Ishikawa (cell line): Measurements from ENCODE around the gene MRPS33.

Experiments used
- CEBPB ChIP-seq: IDR thresholded peaks from 2 replicates; pipeline ENCODE4 v1.6.1; 2012
- CREB1 ChIP-seq: IDR thresholded peaks from 2 replicates; pipeline ENCODE4 v1.6.1; 2012; ENCODE audit warnings: low read depth
- EGR1 ChIP-seq: IDR thresholded peaks from 2 replicates; pipeline ENCODE4 v1.6.1; 2012
- EP300 ChIP-seq: IDR thresholded peaks from 2 replicates; pipeline ENCODE4 v1.6.1; 2012; ENCODE audit warnings: borderline replicate concordance
- FOXM1 ChIP-seq: IDR thresholded peaks from 2 replicates; pipeline ENCODE4 v1.6.1; 2012; ENCODE audit warnings: low read depth, borderline replicate concordance
- RAD21 ChIP-seq: IDR thresholded peaks from 2 replicates; pipeline ENCODE4 v1.6.1; 2012; ENCODE audit warnings: low read depth
- TAF1 ChIP-seq: IDR thresholded peaks from 2 replicates; pipeline ENCODE4 v1.6.1; 2012; ENCODE audit warnings: low read depth, mild to moderate bottlenecking
- TCF12 ChIP-seq: IDR thresholded peaks from 2 replicates; pipeline ENCODE4 v1.6.1; 2012; ENCODE audit warnings: low read depth
- YY1 ChIP-seq: IDR thresholded peaks from 2 replicates; pipeline ENCODE4 v1.6.1; 2012; ENCODE audit warnings: low read depth
- TF ChIP-seq, protein P1 (sequence below): IDR thresholded peaks from 2 replicates; pipeline ENCODE4 v1.6.1; 2012
- TF ChIP-seq, protein P2 (sequence below): IDR thresholded peaks from 2 replicates; pipeline ENCODE4 v1.6.1; 2012; ENCODE audit warnings: low read depth, mild to moderate bottlenecking

DNA sequence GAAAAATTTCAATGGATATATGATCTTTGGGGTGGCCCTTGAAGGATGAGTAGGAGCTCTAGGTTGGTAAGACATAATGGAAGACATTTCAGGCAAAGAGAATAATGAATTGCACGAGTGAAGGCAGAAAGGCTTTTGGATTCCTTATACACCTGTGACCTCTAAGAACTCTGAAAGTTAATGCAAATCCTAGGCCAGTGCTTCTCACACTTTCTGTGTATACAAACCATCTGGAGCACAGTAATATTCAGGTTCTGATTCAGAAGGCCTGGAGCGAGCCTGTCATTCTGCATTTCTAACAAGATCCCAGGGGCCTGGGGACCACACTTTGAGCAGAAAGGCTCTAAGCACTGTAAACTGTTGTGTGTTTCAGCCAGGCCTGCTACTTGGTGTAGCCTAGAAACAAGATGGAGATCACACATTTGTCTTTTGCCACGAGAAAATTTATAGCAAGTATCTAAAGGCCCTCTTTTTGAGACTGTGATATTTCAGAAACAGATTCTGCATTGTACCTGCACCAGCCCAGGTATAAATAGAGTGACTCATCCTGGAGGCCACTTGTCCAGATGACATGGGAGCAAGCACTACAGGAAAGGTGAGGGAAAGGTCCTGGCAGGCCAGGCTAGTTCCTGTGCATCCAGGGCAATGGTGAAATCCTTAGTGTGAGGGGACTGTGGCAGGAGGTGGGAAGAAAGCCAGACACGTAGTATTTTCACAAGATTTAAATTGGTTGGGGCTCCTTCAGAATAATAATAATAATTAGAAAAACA lies 24.4 kb downstream of the MRPS33 start:
- TF ChIP-seq, protein P1, sequence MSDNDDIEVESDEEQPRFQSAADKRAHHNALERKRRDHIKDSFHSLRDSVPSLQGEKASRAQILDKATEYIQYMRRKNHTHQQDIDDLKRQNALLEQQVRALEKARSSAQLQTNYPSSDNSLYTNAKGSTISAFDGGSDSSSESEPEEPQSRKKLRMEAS: no peak
- TF ChIP-seq EP300: no peak
- TF ChIP-seq RAD21: no peak
- no peak for TF ChIP-seq TCF12
- TF ChIP-seq CREB1: no peak
- no peak for TF ChIP-seq CEBPB
- no peak for TF ChIP-seq YY1
- TF ChIP-seq, protein P2, sequence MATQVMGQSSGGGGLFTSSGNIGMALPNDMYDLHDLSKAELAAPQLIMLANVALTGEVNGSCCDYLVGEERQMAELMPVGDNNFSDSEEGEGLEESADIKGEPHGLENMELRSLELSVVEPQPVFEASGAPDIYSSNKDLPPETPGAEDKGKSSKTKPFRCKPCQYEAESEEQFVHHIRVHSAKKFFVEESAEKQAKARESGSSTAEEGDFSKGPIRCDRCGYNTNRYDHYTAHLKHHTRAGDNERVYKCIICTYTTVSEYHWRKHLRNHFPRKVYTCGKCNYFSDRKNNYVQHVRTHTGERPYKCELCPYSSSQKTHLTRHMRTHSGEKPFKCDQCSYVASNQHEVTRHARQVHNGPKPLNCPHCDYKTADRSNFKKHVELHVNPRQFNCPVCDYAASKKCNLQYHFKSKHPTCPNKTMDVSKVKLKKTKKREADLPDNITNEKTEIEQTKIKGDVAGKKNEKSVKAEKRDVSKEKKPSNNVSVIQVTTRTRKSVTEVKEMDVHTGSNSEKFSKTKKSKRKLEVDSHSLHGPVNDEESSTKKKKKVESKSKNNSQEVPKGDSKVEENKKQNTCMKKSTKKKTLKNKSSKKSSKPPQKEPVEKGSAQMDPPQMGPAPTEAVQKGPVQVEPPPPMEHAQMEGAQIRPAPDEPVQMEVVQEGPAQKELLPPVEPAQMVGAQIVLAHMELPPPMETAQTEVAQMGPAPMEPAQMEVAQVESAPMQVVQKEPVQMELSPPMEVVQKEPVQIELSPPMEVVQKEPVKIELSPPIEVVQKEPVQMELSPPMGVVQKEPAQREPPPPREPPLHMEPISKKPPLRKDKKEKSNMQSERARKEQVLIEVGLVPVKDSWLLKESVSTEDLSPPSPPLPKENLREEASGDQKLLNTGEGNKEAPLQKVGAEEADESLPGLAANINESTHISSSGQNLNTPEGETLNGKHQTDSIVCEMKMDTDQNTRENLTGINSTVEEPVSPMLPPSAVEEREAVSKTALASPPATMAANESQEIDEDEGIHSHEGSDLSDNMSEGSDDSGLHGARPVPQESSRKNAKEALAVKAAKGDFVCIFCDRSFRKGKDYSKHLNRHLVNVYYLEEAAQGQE: no peak
- TF ChIP-seq TAF1: no peak
- no peak for TF ChIP-seq FOXM1
- no peak for TF ChIP-seq EGR1
